ENCODE measurements around the gene ANTXRL. TPM values are rescaled to one million over a fixed set of nuclear protein-coding genes. Genes with fewer than 3 reads are reported as not detected.
"Not testable (repeated sequence)": the region's sequence is repeated elsewhere in the genome, so short reads cannot be mapped to it uniquely, and the experiment has no call there.

ANTXRL gene
- total and polyA plus RNA-seq, 10 of the 15 experiments (the other 5 are each of a cell fraction or from before 2014, with no cell fraction given) = not detected

DNA sequence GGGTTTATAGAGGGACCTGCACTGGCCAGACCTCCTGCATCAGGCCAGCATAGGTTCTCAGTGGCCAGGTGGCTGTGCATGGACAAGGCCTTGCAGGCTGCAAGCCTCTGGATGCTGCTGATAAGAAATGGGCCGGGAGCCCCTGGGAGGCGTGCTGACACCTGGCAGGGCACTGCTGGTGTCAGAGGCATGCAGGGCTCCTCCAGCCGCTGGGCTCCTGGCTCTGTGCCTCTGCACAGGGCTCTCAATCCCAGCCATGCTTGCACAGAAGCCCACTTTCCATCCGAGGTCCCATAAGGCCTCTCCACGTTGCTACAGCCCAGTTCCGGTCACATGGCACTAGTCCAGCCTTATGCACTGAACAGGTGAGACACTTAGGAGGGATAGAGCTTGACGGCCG is 27.3 kb downstream of the ANTXRL start:
- H3K27me3 ChIP-seq (replicated peaks in 1 of 2; ENCODE audit: control insufficient read depth in 2 of 2, insufficient read depth in 2 of 2, low read length in 1 of 2) = peaks cover 3 to 8% of the 10 kb centered on the region in 2 experiments; a peak in 3 of 4 replicates
- SMC1A ChIA-PET (ENCODE audit: uncharacterized antibody, unreplicated experiment) = no interaction called here
- 14% methylated on average over 8 of the region's 8 CpGs for WGBS (ENCODE audit: insufficient coverage, insufficient replicate concordance, low lambda C conversion rate, missing lambda C conversion rate)
- no peak overlapping the region for H2AFZ ChIP-seq (ENCODE audit: control insufficient read depth, low read depth, low read length)
- no peaks in the 10 kb centered on the region for H3K36me3 ChIP-seq (ENCODE audit: control insufficient read depth in 2 of 2, insufficient read depth in 2 of 2, low read length in 1 of 2)
- intact Hi-C loops (cut with micrococcal nuclease; ENCODE audit: unreplicated experiment) (no loop called here), in situ Hi-C loops (cut with MboI) (no loop called here)
- H3K27ac ChIP-seq (ENCODE audit: control insufficient read depth, insufficient read depth) = no peak overlapping the region
- H3K4me2 ChIP-seq (ENCODE audit: control insufficient read depth, insufficient read depth) = no peak overlapping the region
- POLR2A ChIA-PET = no interaction called here
- DNase-seq (ENCODE audit: low read depth, low spot score) = no peak
- CTCF ChIA-PET = no interaction called here
- ATAC-seq = no peak
- H3K9ac ChIP-seq (ENCODE audit: control insufficient read depth, insufficient read depth, low read length) = no peak overlapping the region
- FAIRE-seq = no peak
- no peak overlapping the region for H3K4me3 ChIP-seq
- H3K79me2 ChIP-seq (ENCODE audit: control insufficient read depth, insufficient read depth, low read length) = no peaks in the 10 kb centered on the region
- TF ChIP-seq TCF12 (IDR thresholded peaks at IDR 0.05; ENCODE audit: low read depth, low read length) (no peak), CREM (IDR thresholded peaks at IDR 0.05; ENCODE audit: low read depth) (no peak), MYB (IDR thresholded peaks at IDR 0.05; ENCODE audit: borderline replicate concordance, low read depth, low read length) (no peak), RUNX3 (IDR thresholded peaks at IDR 0.05; ENCODE audit: low read length) (no peak), RELA (IDR thresholded peaks at IDR 0.05; ENCODE audit: borderline replicate concordance, partially characterized antibody) (no peak), NFYA (IDR thresholded peaks at IDR 0.05; ENCODE audit: borderline replicate concordance, low read depth, low read length) (no peak), ASH2L (IDR thresholded peaks at IDR 0.05; ENCODE audit: borderline replicate concordance, low read depth) (no peak)
- RAD21 ChIA-PET (ENCODE audit: unreplicated experiment) = no interaction called here
- H4K20me1 ChIP-seq (ENCODE audit: control insufficient read depth, insufficient read depth) = no peaks in the 10 kb centered on the region
- H3K9me3 ChIP-seq (replicated peaks; ENCODE audit: control insufficient read depth, insufficient read depth, low read length) = no peaks in the 10 kb centered on the region
- no TSS peak for BruUV-seq (replicated peaks)
- no peaks in the 10 kb centered on the region for H3K4me1 ChIP-seq (ENCODE audit: control insufficient read depth, insufficient read depth, low read length)

DNA sequence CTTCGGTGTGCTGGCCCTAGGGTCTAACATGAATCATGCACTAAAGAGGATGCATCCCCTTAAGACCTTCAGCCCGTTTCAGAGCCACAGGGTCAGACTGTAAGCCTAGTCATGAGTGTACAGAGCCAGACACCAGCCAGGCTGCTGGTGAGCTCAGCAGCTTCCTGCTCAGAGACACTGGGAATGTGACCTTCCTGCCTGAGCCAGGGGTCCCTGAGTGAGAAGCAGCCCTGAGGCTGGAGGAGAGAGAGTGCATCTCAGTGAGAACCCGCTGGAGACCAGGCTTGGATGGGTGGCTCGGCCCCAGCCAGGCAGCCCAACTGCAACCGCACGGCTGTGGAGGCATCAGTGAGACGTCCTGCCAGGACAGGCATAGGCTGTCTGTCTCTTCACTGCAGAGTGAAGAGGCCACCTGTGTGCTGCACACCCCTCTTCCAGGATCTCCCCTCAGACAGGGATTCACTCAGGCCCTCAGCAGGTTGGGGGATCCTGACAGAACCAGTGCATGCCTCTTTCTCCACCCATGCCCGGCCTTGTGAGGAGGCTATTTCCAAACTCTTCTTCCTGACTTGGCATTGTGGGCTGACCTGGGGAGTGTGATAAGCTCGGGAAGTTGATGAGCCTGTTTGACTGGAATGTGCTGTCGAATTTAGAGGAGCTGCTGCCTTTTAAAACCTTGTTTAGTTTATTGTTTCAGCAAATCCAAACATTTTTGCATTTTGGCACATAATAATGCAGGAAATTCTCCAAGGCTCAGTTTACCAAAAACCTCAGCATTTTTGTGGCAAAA is 28.5 kb downstream of the ANTXRL start:
- intact Hi-C loops (cut with micrococcal nuclease; ENCODE audit: unreplicated experiment); H3K27ac ChIP-seq (ENCODE audit: control insufficient read depth, insufficient read depth); H3K79me2 ChIP-seq (ENCODE audit: control insufficient read depth, insufficient read depth, low read length); H3K9me3 ChIP-seq (replicated peaks; ENCODE audit: control insufficient read depth, insufficient read depth, low read length); H3K27me3 ChIP-seq (replicated peaks in 1 of 2; ENCODE audit: control insufficient read depth in 2 of 2, insufficient read depth in 2 of 2, low read length in 1 of 2); FAIRE-seq; H3K36me3 ChIP-seq (ENCODE audit: control insufficient read depth in 2 of 2, insufficient read depth in 2 of 2, low read length in 1 of 2); H3K4me2 ChIP-seq (ENCODE audit: control insufficient read depth, insufficient read depth); H3K4me1 ChIP-seq (ENCODE audit: control insufficient read depth, insufficient read depth, low read length); H4K20me1 ChIP-seq (ENCODE audit: control insufficient read depth, insufficient read depth); BruUV-seq (replicated peaks); POLR2A ChIA-PET; H3K9ac ChIP-seq (ENCODE audit: control insufficient read depth, insufficient read depth, low read length); SMC1A ChIA-PET (ENCODE audit: uncharacterized antibody, unreplicated experiment); DNase-seq (ENCODE audit: low read depth, low spot score); H2AFZ ChIP-seq (ENCODE audit: control insufficient read depth, low read depth, low read length); CTCF ChIA-PET; ATAC-seq; H3K4me3 ChIP-seq; RAD21 ChIA-PET (ENCODE audit: unreplicated experiment); in situ Hi-C loops (cut with MboI): not testable (repeated sequence)
- WGBS (ENCODE audit: insufficient coverage, insufficient replicate concordance, low lambda C conversion rate, missing lambda C conversion rate) = 22% methylated on average over 9 of the region's 10 CpGs
